ENCODE measurements around the gene SLX4. TPM values are rescaled to one million over a fixed set of nuclear protein-coding genes. Genes with fewer than 3 reads are reported as not detected.
"Not testable (repeated sequence)": the region's sequence is repeated elsewhere in the genome, so short reads cannot be mapped to it uniquely, and the experiment has no call there.

Gene SLX4
- polyA plus RNA-seq, 1 of the 3 experiments (the other 2 are of a cell fraction) = 2.1 TPM

- no peaks in the 10 kb centered on the region for H3K9me3 ChIP-seq
- TF ChIP-seq RFX5 (IDR thresholded peaks at IDR 0.05; ENCODE audit: low read length) (no peak), MAX (IDR thresholded peaks at IDR 0.05; ENCODE audit: low read depth) (no peak), MEF2A (IDR thresholded peaks at IDR 0.05; ENCODE audit: borderline replicate concordance, low read depth) (no peak), FOSL2 (IDR thresholded peaks at IDR 0.05; ENCODE audit: borderline replicate concordance, low read depth) (no peak), MXI1 (IDR thresholded peaks at IDR 0.05; ENCODE audit: low read depth, low read length) (no peak), ZBTB33 (IDR thresholded peaks at IDR 0.05; ENCODE audit: borderline replicate concordance, low read depth) (no peak), GABPA (IDR thresholded peaks at IDR 0.05; ENCODE audit: low read depth) (no peak), FOXM1 (IDR thresholded peaks at IDR 0.05; ENCODE audit: low read depth) (no peak), ELF1 (IDR thresholded peaks at IDR 0.05) (no peak), IRF3 (IDR thresholded peaks at IDR 0.05; ENCODE audit: low read depth, low read length) (no peak), PBX3 (IDR thresholded peaks at IDR 0.05) (no peak), NRF1 (IDR thresholded peaks at IDR 0.05; ENCODE audit: low read depth, low read length) (no peak), RXRA (IDR thresholded peaks at IDR 0.05; ENCODE audit: borderline replicate concordance, low read depth) (no peak), CTCF (IDR thresholded peaks at IDR 0.05) (no peak)
- DNase-seq = no peak
- no peak overlapping the region for H2AFZ ChIP-seq (ENCODE audit: low read depth)
- ChIA-PET POLR2A (no interaction called here), CTCF (interaction anchor here (1.2 to 1.6 kb wide), 2 partner anchors 10 to 221 kb away, joined by 3 read pairs; no protein-coding TSS in a partner anchor)
- H3K27ac ChIP-seq (ENCODE audit: low read depth in 2 of 2, low read length in 1 of 2) = no peak overlapping the region
- peaks cover 12 to 71% of the 10 kb centered on the region in 2 experiments for H3K36me3 ChIP-seq (replicated peaks in 1 of 2; ENCODE audit: control insufficient read depth in 1 of 2, insufficient read depth in 2 of 2, low read length in 1 of 2)
- H4K20me1 ChIP-seq (ENCODE audit: insufficient read depth) = no peaks in the 10 kb centered on the region
- H3K4me1 ChIP-seq (ENCODE audit: control insufficient read depth in 1 of 2, insufficient read depth in 2 of 2, low read depth in 1 of 2, low read length in 1 of 2) = peaks cover 0 to 4% of the 10 kb centered on the region in 2 experiments; a peak in 1 of 4 replicates
- WGBS (ENCODE audit: low lambda C conversion rate) = 90% methylated on average over 11 of the region's 42 CpGs
- H3F3A ChIP-seq (replicated peaks; ENCODE audit: insufficient read depth) = peaks cover 7% of the 10 kb centered on the region
- no peak overlapping the region for H3K4me3 ChIP-seq (ENCODE audit: low read depth in 2 of 2, low read length in 1 of 2)
- H3K79me2 ChIP-seq (ENCODE audit: insufficient read depth) = no peaks in the 10 kb centered on the region
- no peaks in the 10 kb centered on the region for H3K9me2 ChIP-seq
- H3K9ac ChIP-seq = no peak overlapping the region
- H3K4me2 ChIP-seq = no peak overlapping the region
- H3K27me3 ChIP-seq (ENCODE audit: insufficient read depth) = no peaks in the 10 kb centered on the region
Observed at GRCh38 chr16:3656491-3657468, 45.4 kb upstream of the SLX4 start.

- H3K79me2 ChIP-seq (ENCODE audit: insufficient read depth); H3K27ac ChIP-seq (ENCODE audit: low read depth in 2 of 2, low read length in 1 of 2); H3K4me2 ChIP-seq; H3K9me3 ChIP-seq; POLR2A ChIA-PET; H4K20me1 ChIP-seq (ENCODE audit: insufficient read depth); H2AFZ ChIP-seq (ENCODE audit: low read depth); H3K9me2 ChIP-seq; H3K9ac ChIP-seq; DNase-seq; H3K4me1 ChIP-seq (ENCODE audit: control insufficient read depth in 1 of 2, insufficient read depth in 2 of 2, low read depth in 1 of 2, low read length in 1 of 2); H3K4me3 ChIP-seq (ENCODE audit: low read depth in 2 of 2, low read length in 1 of 2); H3K27me3 ChIP-seq (ENCODE audit: insufficient read depth); H3F3A ChIP-seq (replicated peaks; ENCODE audit: insufficient read depth): not testable (repeated sequence)
- CTCF ChIA-PET = interaction anchor here (1.0 to 1.6 kb wide), 2 partner anchors 13 to 222 kb away, joined by 3 to 5 read pairs; no protein-coding TSS in a partner anchor
- 94% methylated on average over 2 of the region's 10 CpGs for WGBS (ENCODE audit: low lambda C conversion rate)
- peaks cover 12 to 71% of the 10 kb centered on the region in 2 experiments for H3K36me3 ChIP-seq (replicated peaks in 1 of 2; ENCODE audit: control insufficient read depth in 1 of 2, insufficient read depth in 2 of 2, low read length in 1 of 2)
Observed at GRCh38 chr16:3656160-3656490, 44.7 kb upstream of the SLX4 start.

Data from SK-N-SH (cell line).